Neutrophil (primary cell): ENCODE results near the gene OR1F1.
A peak's percentile ranks its signal among the peaks of the same experiment; 100 is the strongest.

Experiments
- H3K27ac ChIP-seq: fragments of 200-600 bp; sonication (generic); 2 replicates; pipeline ENCODE4 v1.5.1; 2016; ENCODE audit warnings: mild to moderate bottlenecking, moderate library complexity
- H3K27me3 ChIP-seq: fragments of 200-600 bp; sonication (generic); 2 replicates; pipeline ENCODE4 v1.6.0; 2016; ENCODE audit warnings: mild to moderate bottlenecking
- H3K36me3 ChIP-seq: fragments of 200-600 bp; sonication (generic); 2 replicates; pipeline ENCODE4 v1.5.1; 2017
- H3K4me1 ChIP-seq, 2 experiments: fragments of 200-600 bp in 1 of 2; sonication (generic) in 1 of 2; 1 replicate in 1 of 2; 2 replicates in 1 of 2; pipeline versions ENCODE4 v1.5.1 to v1.6.1; 2013 to 2016; ENCODE audit warnings: low read depth in 1 of 2, low read length in 1 of 2, mild to moderate bottlenecking in 1 of 2, moderate library complexity in 1 of 2; ENCODE audit not compliant: control insufficient read depth in 1 of 2, insufficient read depth in 1 of 2
- H3K4me3 ChIP-seq, 2 experiments: fragments of 200-600 bp in 1 of 2; sonication (generic) in 1 of 2; 1 replicate in 1 of 2; 2 replicates in 1 of 2; pipeline ENCODE4 v1.5.1; 2013 to 2016; ENCODE audit warnings: low read depth in 1 of 2, low read length in 1 of 2, mild to moderate bottlenecking in 1 of 2, moderate library complexity in 1 of 2
- H3K9me3 ChIP-seq: fragments of 200-600 bp; sonication (generic); 2 replicates; pipeline ENCODE4 v1.5.1; 2016
- TF ChIP-seq, protein P1 (sequence below): fragments of 200-600 bp; sonication (generic); IDR thresholded peaks from 2 replicates; pipeline ENCODE4 v1.5.1; 2016; ENCODE audit warnings: antibody characterized with exemption

The OR1F1 gene

DNA sequence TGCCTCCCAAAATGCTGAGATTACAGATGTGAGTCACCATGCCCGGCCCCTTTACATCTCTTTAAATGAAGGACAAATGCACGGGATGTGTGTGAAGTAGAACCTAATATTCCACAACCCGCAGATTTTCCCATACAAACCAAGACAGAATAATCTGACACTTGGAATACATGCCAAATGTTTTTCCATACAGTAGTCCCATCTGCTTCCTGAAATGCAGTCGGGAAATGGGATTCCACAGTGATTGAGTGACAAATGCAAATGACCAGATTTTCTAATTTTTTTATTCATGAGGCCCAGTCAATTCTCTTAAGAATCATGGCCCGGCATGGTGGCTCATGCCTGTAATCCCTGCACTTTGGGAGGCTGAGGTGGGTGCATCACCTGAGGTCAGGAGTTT lies 53.8 kb downstream of the OR1F1 start:
- H3K9me3 ChIP-seq: no peaks in the 10 kb centered on the region
- H3K4me1 ChIP-seq: peaks cover 58 to 59% of the 10 kb centered on the region in 2 experiments
- H3K4me3 ChIP-seq: peak overlapping the region in 1 of 2 experiments; percentile 51
- H3K36me3 ChIP-seq: peaks cover 71% of the 10 kb centered on the region
- H3K27ac ChIP-seq: peak overlapping the region; percentile 95
- H3K27me3 ChIP-seq: no peaks in the 10 kb centered on the region
- TF ChIP-seq, protein P1, sequence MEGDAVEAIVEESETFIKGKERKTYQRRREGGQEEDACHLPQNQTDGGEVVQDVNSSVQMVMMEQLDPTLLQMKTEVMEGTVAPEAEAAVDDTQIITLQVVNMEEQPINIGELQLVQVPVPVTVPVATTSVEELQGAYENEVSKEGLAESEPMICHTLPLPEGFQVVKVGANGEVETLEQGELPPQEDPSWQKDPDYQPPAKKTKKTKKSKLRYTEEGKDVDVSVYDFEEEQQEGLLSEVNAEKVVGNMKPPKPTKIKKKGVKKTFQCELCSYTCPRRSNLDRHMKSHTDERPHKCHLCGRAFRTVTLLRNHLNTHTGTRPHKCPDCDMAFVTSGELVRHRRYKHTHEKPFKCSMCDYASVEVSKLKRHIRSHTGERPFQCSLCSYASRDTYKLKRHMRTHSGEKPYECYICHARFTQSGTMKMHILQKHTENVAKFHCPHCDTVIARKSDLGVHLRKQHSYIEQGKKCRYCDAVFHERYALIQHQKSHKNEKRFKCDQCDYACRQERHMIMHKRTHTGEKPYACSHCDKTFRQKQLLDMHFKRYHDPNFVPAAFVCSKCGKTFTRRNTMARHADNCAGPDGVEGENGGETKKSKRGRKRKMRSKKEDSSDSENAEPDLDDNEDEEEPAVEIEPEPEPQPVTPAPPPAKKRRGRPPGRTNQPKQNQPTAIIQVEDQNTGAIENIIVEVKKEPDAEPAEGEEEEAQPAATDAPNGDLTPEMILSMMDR: no peak

- peak overlapping the region; percentile 42 to 51 for H3K4me3 ChIP-seq
- H3K27me3 ChIP-seq: no peaks in the 10 kb centered on the region
- H3K27ac ChIP-seq: peak overlapping the region; percentile 95
- TF ChIP-seq, protein P1: peak; percentile 51
- H3K9me3 ChIP-seq: no peaks in the 10 kb centered on the region
- peaks cover 80% of the 10 kb centered on the region for H3K36me3 ChIP-seq
- peaks cover 64 to 66% of the 10 kb centered on the region in 2 experiments for H3K4me1 ChIP-seq
Measured at GRCh38 chr16:3242709-3243108, 54.7 kb downstream of the OR1F1 start.

GRCh38 chr16:3243882-3244281 lies 55.9 kb downstream of the OR1F1 start:
- peak overlapping the region; percentile 95 for H3K27ac ChIP-seq
- no peaks in the 10 kb centered on the region for H3K9me3 ChIP-seq
- H3K4me1 ChIP-seq: peaks cover 64 to 69% of the 10 kb centered on the region in 2 experiments
- no peaks in the 10 kb centered on the region for H3K27me3 ChIP-seq
- peak overlapping the region; percentile 0 to 42 for H3K4me3 ChIP-seq
- TF ChIP-seq, protein P1: no peak
- peaks cover 92% of the 10 kb centered on the region for H3K36me3 ChIP-seq

DNA sequence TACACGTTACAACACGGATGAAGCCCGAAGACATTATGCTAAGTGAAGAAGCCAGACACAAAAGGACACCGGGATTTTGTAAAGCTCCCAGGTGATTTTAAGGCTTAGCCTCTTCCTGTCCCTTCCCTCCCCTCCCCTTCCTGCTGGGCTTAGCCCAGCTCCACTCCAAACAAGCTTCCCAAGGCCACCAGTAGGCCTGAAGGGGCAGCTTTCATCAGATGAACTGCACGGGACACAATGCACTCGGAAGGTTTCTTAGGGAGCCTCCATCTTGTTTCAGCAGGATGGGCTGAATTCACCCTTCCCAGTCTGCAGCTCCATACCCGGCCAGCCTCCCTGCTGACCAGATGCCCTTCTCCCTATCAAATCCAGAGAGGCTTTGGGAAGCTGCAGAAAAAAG lies 58.0 kb downstream of the OR1F1 start:
- Histone ChIP-seq H3K27me3 (no peaks in the 10 kb centered on the region), H3K9me3 (no peaks in the 10 kb centered on the region), H3K27ac (peak overlapping the region; percentile 95), H3K36me3 (peaks cover 99% of the 10 kb centered on the region), H3K4me1 (peaks cover 74 to 76% of the 10 kb centered on the region in 2 experiments), H3K4me3 (no peak overlapping the region)
- TF ChIP-seq, protein P1: no peak

- Histone ChIP-seq H3K27ac (peak overlapping the region; percentile 95), H3K27me3 (no peaks in the 10 kb centered on the region), H3K9me3 (no peaks in the 10 kb centered on the region)
Measured at GRCh38 chr16:3246876-3247275, 58.9 kb downstream of the OR1F1 start.

More at GRCh38 chr16:3246876-3247275, 58.9 kb downstream of the OR1F1 start:
- Histone ChIP-seq H3K4me1 (peaks cover 74 to 75% of the 10 kb centered on the region in 2 experiments), H3K4me3 (no peak overlapping the region), H3K36me3 (peaks cover 99% of the 10 kb centered on the region)
- TF ChIP-seq, protein P1: no peak
